Endodermal cell (in vitro differentiated cells): ENCODE measurements around the gene GALNT16. TPM values are rescaled to one million over a fixed set of nuclear protein-coding genes. Genes with fewer than 3 reads are reported as not detected.

Experiments
- DNase-seq: peaks from one replicate; pipeline ENCODE4 v3.0.0-alpha.2; 2017
- H3K27ac ChIP-seq: 2 replicates; pipeline ENCODE4 v1.5.1; 2013; ENCODE audit warnings: mild to moderate bottlenecking, low read depth, low read length, moderate library complexity
- H3K27me3 ChIP-seq: 2 replicates; pipeline ENCODE4 v1.6.1; 2013; ENCODE audit warnings: mild to moderate bottlenecking, low read length, moderate library complexity; ENCODE audit not compliant: insufficient read depth, control insufficient read depth, poor library complexity, severe bottlenecking
- H3K36me3 ChIP-seq: 2 replicates; pipeline ENCODE4 v1.7.0; 2013; ENCODE audit warnings: mild to moderate bottlenecking, low read length, moderate library complexity; ENCODE audit not compliant: control insufficient read depth, insufficient read depth
- H3K4me1 ChIP-seq: one replicate; pipeline ENCODE4 v1.7.0; 2013; ENCODE audit warnings: low read length; ENCODE audit not compliant: control insufficient read depth, insufficient read depth
- H3K4me3 ChIP-seq: 2 replicates; pipeline ENCODE4 v1.5.1; 2013; ENCODE audit warnings: mild to moderate bottlenecking, low read length, moderate library complexity
- H3K9ac ChIP-seq: 2 replicates; pipeline ENCODE4 v1.6.1; 2013; ENCODE audit warnings: mild to moderate bottlenecking, low read length, moderate library complexity; ENCODE audit not compliant: poor library complexity, severe bottlenecking; ENCODE audit errors: extremely low read depth
- H3K9me3 ChIP-seq: 2 replicates; pipeline ENCODE4 v1.6.1; 2013; ENCODE audit warnings: mild to moderate bottlenecking, low read length, moderate library complexity; ENCODE audit not compliant: control insufficient read depth
- H3K27ac Mint-ChIP-seq: 2 replicates; pipeline ENCODE4 v1.8.0; 2020; ENCODE audit warnings: mixed read lengths
- H3K27me3 Mint-ChIP-seq: 2 replicates; pipeline ENCODE4 v1.8.0; 2021; ENCODE audit warnings: mild to moderate bottlenecking, mixed read lengths; ENCODE audit not compliant: insufficient read depth
- H3K36me3 Mint-ChIP-seq: 2 replicates; pipeline ENCODE4 v1.8.0; 2020; ENCODE audit warnings: low read depth, mixed read lengths
- H3K4me1 Mint-ChIP-seq: 2 replicates; pipeline ENCODE4 v1.8.0; 2020; ENCODE audit warnings: mixed read lengths
- H3K4me3 Mint-ChIP-seq: 2 replicates; pipeline ENCODE4 v1.8.0; 2020; ENCODE audit warnings: mild to moderate bottlenecking, moderate library complexity, mixed read lengths
- H3K9me3 Mint-ChIP-seq: 2 replicates; pipeline ENCODE4 v1.8.0; 2020; ENCODE audit warnings: mild to moderate bottlenecking, mixed read lengths
- CTCF ChIP-seq: fragments of 200-600 bp; sonication (generic); conservative IDR thresholded peaks from 2 replicates; pipeline ENCODE4 v1.5.0; 2021; ENCODE audit warnings: antibody characterized with exemption, mild to moderate bottlenecking
- WGBS, 2 experiments: methylation state at CpG; one replicate each; pipeline versions ENCODE4 v1.1.5 to v1.1.7; 2013; ENCODE audit warnings: missing lambda C conversion rate in 2 of 2, mixed read lengths in 1 of 2; ENCODE audit not compliant: insufficient coverage in 1 of 2, insufficient read length in 1 of 2; 5-methylcytosine and 5-hydroxymethylcytosine counted together
- total RNA-seq, 2 donors: library from RNA; stranded (reverse); fragmentation: NEBNext Ultra II Directional in 1 of 2; extraction: Animal tissue kit (Norgen Biotek cat#: 25700) in 1 of 2; gene quantifications; 2 replicates in 1 of 2; 3 replicates in 1 of 2; pipeline ENCODE4 v1.2.1, GENCODE V29; 2021

Gene GALNT16
- total RNA-seq, 2 donors from 2014 or later = 2.2 to 8.0 TPM

- no peak overlapping the region for H3K4me3 ChIP-seq
- Mint-ChIP-seq H3K36me3 (no peaks in the 10 kb centered on the region), H3K9me3 (no peaks in the 10 kb centered on the region), H3K4me3 (no peak overlapping the region), H3K4me1 (peaks cover 18% of the 10 kb centered on the region), H3K27ac (peak overlapping the region; percentile 55), H3K27me3 (peaks cover 3% of the 10 kb centered on the region)
- no peak for TF ChIP-seq CTCF
- H3K27ac ChIP-seq = no peak overlapping the region
- no peak overlapping the region for H3K9ac ChIP-seq
- peaks cover 15% of the 10 kb centered on the region for H3K4me1 ChIP-seq
- DNase-seq = no peak
- H3K36me3 ChIP-seq = no peaks in the 10 kb centered on the region
- WGBS, 2 experiments = 69 to 71% methylated on average over 1 to 4 of the region's 4 CpGs
- no peaks in the 10 kb centered on the region for H3K9me3 ChIP-seq
- no peaks in the 10 kb centered on the region for H3K27me3 ChIP-seq
Observed at GRCh38 chr14:69345402-69345801, 85.4 kb downstream of the GALNT16 start.

- Histone ChIP-seq H3K27ac (no peak overlapping the region), H3K9ac (no peak overlapping the region), H3K9me3 (no peaks in the 10 kb centered on the region), H3K4me3 (no peak overlapping the region), H3K4me1 (peaks cover 24% of the 10 kb centered on the region), H3K36me3 (no peaks in the 10 kb centered on the region), H3K27me3 (no peaks in the 10 kb centered on the region)
- H3K4me1 Mint-ChIP-seq = peaks cover 31% of the 10 kb centered on the region
- H3K27ac Mint-ChIP-seq = no peak overlapping the region
- no peaks in the 10 kb centered on the region for H3K9me3 Mint-ChIP-seq
- peak; percentile 97 for DNase-seq
- peaks cover 3% of the 10 kb centered on the region for H3K27me3 Mint-ChIP-seq
- 27 to 33% methylated on average over 4 to 9 of the region's 9 CpGs for WGBS, 2 experiments
- no peaks in the 10 kb centered on the region for H3K36me3 Mint-ChIP-seq
- H3K4me3 Mint-ChIP-seq = no peak overlapping the region
- TF ChIP-seq CTCF = peak; percentile 96
Observed at GRCh38 chr14:69346710-69347109, 86.8 kb downstream of the GALNT16 start.

GRCh38 chr14:69349091-69349777 lies 89.3 kb downstream of the GALNT16 start:
- H3K4me1 Mint-ChIP-seq = peaks cover 35% of the 10 kb centered on the region
- H3K27me3 ChIP-seq = no peaks in the 10 kb centered on the region
- DNase-seq = peak; percentile 69
- H3K9ac ChIP-seq = no peak overlapping the region
- no peaks in the 10 kb centered on the region for H3K9me3 Mint-ChIP-seq
- no peaks in the 10 kb centered on the region for H3K36me3 ChIP-seq
- no peak for TF ChIP-seq CTCF
- no peak overlapping the region for H3K4me3 Mint-ChIP-seq
- no peak overlapping the region for H3K4me3 ChIP-seq
- no peaks in the 10 kb centered on the region for H3K9me3 ChIP-seq
- no peak overlapping the region for H3K27ac Mint-ChIP-seq
- peaks cover 8% of the 10 kb centered on the region for H3K27me3 Mint-ChIP-seq
- no peak overlapping the region for H3K27ac ChIP-seq
- H3K36me3 Mint-ChIP-seq = no peaks in the 10 kb centered on the region
- 73 to 78% methylated on average over 8 to 11 of the region's 11 CpGs for WGBS, 2 experiments
- H3K4me1 ChIP-seq = peaks cover 24% of the 10 kb centered on the region
